GM13977 (cell line): Measurements from ENCODE around the gene CCDC137.

Experiments used
- DNase-seq: peaks from one replicate; pipeline ENCODE4 v3.0.0; 2012; ENCODE audit warnings: low spot score
- CTCF ChIP-seq: IDR thresholded peaks from 2 replicates; pipeline ENCODE4 v1.5.1; 2012; ENCODE audit warnings: mild to moderate bottlenecking, control low read depth; ENCODE audit not compliant: insufficient read depth; ENCODE audit errors: extremely low read depth, missing control alignments
- in situ Hi-C: fragments of 300-500 bp; cut with MboI; formaldehyde crosslinking; loops from one replicate; pipeline ENCODE4 v1.12.0; 2022; ENCODE audit warnings: low sequenced_read_pairs, low pct_unique_long_range_greater_than_20kb, mixed read lengths, inconsistent platforms; ENCODE audit not compliant: unreplicated experiment

Gene CCDC137

GRCh38 chr17:81706232-81706611 is 39.7 kb downstream of the CCDC137 start:
- DNase-seq = no peak
- in situ Hi-C loops = no loop called here

GRCh38 chr17:81706757-81707624 is 40.5 kb downstream of the CCDC137 start:
- no peak for DNase-seq
- in situ Hi-C loops = no loop called here
- no peak for TF ChIP-seq CTCF

More at GRCh38 chr17:81706232-81706611, 39.7 kb downstream of the CCDC137 start:
- TF ChIP-seq CTCF = no peak

GRCh38 chr17:81707725-81708646 is 41.4 kb downstream of the CCDC137 start:
- in situ Hi-C loops = no loop called here
- TF ChIP-seq CTCF = no peak
- no peak for DNase-seq

DNA sequence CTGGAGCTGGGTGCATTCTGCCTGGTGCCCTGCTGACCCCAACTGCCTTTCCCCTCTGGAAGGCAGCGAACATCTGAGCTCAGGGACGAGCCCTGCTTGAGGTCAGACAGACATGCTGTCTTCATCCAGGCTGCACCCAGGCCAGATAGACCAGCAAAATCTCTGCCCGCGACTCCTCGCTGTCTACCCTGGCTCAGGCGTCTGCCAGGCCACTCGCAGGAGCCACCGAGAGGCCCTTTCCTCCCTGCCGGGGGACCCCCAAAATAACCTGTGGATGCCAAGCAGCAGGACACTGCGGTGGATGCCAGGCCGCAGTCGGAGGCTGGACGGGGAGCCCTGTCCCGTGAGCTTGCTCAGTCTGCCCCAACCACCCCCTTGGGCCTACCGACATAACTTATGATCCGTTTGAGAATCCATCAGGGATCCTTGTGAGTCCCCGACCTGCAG is 42.2 kb downstream of the CCDC137 start:
- no peak for DNase-seq
- TF ChIP-seq CTCF = no peak
- in situ Hi-C loops = no loop called here

DNA sequence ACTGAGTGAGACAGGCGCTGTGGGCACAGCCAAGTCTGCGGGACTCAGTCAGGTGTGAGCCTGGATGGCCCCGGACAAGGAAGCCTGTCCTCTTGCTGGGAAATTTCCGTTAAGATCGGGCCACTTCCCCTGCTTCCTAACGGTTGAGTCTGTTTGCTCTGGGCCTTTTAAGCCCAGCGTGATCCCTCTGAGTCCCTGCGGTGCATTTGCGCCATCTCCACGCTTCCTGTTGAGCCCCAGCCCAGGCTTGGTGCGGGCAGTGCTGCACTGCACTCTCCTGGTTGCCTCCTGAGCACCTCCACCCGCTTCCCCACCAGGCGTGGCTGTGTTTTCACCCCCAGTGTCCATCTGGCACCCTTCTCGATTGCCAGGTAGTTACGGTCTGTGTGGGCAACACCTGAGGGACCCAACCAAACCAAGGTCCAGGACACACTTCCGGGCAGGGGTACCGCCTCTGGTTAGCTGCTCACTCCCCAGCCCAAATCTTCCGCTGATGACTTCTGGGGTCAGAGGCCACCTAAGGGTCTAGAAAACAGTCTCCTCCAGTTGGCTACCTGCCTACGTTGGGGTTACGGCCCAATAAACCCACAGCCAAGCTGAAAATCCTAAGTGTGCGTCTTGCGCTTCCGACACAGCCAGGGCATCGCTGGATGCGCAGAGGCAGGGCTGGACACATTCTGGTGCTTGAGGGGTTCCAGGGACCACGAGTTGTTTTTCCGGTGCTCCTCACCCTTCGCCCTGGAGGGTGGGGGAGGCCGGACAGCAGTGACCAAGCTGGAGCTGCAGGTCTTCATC is 44.2 kb downstream of the CCDC137 start:
- DNase-seq = no peak
- in situ Hi-C loops = no loop called here
- TF ChIP-seq CTCF = no peak
